GM23248 (cell line): ENCODE measurements around the gene ARID4B. TPM values are rescaled to one million over a fixed set of nuclear protein-coding genes. Genes with fewer than 3 reads are reported as not detected.

Experiments
- DNase-seq: peaks from one replicate; pipeline ENCODE4 v3.0.0-alpha.2; 2015
- H2AFZ ChIP-seq: fragments of 200-600 bp; sonication (generic); 2 replicates; pipeline ENCODE4 v1.6.1; 2016; ENCODE audit warnings: antibody characterized with exemption
- H3F3A ChIP-seq: fragments of 200-600 bp; sonication (generic); 2 replicates; pipeline ENCODE4 v1.6.1; 2016; ENCODE audit warnings: mild to moderate bottlenecking, antibody characterized with exemption, mixed run types; ENCODE audit not compliant: insufficient read depth
- H3K27ac ChIP-seq: fragments of 200-600 bp; sonication (generic); 2 replicates; pipeline ENCODE4 v1.5.1; 2016; ENCODE audit warnings: mild to moderate bottlenecking
- H3K27me3 ChIP-seq: fragments of 200-600 bp; sonication (generic); replicated peaks from 2 replicates; pipeline ENCODE4 v1.6.1; 2016; ENCODE audit warnings: mild to moderate bottlenecking; ENCODE audit not compliant: insufficient read depth
- H3K36me3 ChIP-seq: fragments of 200-600 bp; sonication (generic); 2 replicates; pipeline ENCODE4 v1.6.1; 2016; ENCODE audit warnings: low read depth, mild to moderate bottlenecking
- H3K4me1 ChIP-seq: fragments of 200-600 bp; sonication (generic); 2 replicates; pipeline ENCODE4 v1.6.1; 2016; ENCODE audit warnings: mild to moderate bottlenecking; ENCODE audit not compliant: insufficient read depth
- H3K4me2 ChIP-seq: fragments of 200-600 bp; sonication (generic); one replicate; pipeline ENCODE4 v1.6.1; 2016; ENCODE audit warnings: mild to moderate bottlenecking; ENCODE audit not compliant: unreplicated experiment
- H3K4me3 ChIP-seq: fragments of 200-600 bp; sonication (generic); 2 replicates; pipeline ENCODE4 v1.5.1; 2016; ENCODE audit warnings: mild to moderate bottlenecking
- H3K79me2 ChIP-seq: fragments of 200-600 bp; sonication (generic); 2 replicates; pipeline ENCODE4 v1.6.1; 2016; ENCODE audit warnings: mild to moderate bottlenecking; ENCODE audit not compliant: insufficient read depth
- H3K9ac ChIP-seq: fragments of 200-600 bp; sonication (generic); 2 replicates; pipeline ENCODE4 v1.6.1; 2016; ENCODE audit warnings: mild to moderate bottlenecking
- H3K9me2 ChIP-seq: fragments of 200-600 bp; sonication (generic); 2 replicates; pipeline ENCODE4 v1.6.1; 2016; ENCODE audit warnings: mixed run types, mild to moderate bottlenecking, moderate library complexity; ENCODE audit not compliant: insufficient read depth
- H3K9me3 ChIP-seq: fragments of 200-600 bp; sonication (generic); one replicate; pipeline ENCODE4 v1.6.1; 2017; ENCODE audit warnings: low read depth
- H4K20me1 ChIP-seq: fragments of 200-600 bp; sonication (generic); 2 replicates; pipeline ENCODE4 v1.6.0; 2016; ENCODE audit not compliant: insufficient read depth
- EZH2 ChIP-seq: fragments of 200-600 bp; sonication (generic); IDR thresholded peaks from 2 replicates; pipeline ENCODE4 v1.6.1; 2018; ENCODE audit warnings: antibody characterized with exemption, mild to moderate bottlenecking; ENCODE audit not compliant: insufficient read depth, poor library complexity, severe bottlenecking
- EZH2phosphoT487 ChIP-seq: fragments of 200-600 bp; sonication (generic); IDR thresholded peaks from 2 replicates; pipeline ENCODE4 v1.6.1; 2018; ENCODE audit warnings: antibody characterized with exemption, moderate library complexity, mild to moderate bottlenecking, low read depth; ENCODE audit not compliant: insufficient read depth
- WGBS, 2 experiments: methylation state at CpG; one replicate each; pipeline ENCODE4 v1.1.6; 2015 to 2017; ENCODE audit warnings: low lambda C conversion rate in 2 of 2, low coverage in 1 of 2; ENCODE audit errors: missing lambda C conversion rate in 2 of 2; 5-methylcytosine and 5-hydroxymethylcytosine counted together
- in situ Hi-C: fragments of 300-500 bp; cut with MboI; formaldehyde crosslinking; loops from 2 replicates; pipeline ENCODE4 v1.15.0; 2020
- polyA plus RNA-seq: library from polyadenylated mRNA; unstranded; fragments of >200 nt; fragmentation: Nextera tagmentation; extraction: Ambion mirVana; gene quantifications from 2 replicates; pipeline ENCODE4 v1.2.1, GENCODE V29; 2016
- total RNA-seq: library from RNA; depleted of rRNA; stranded (reverse); fragments of >200 nt; shearing (Covaris generic); gene quantifications from 2 replicates; pipeline ENCODE4 v1.2.3, GENCODE V29; 2014

ARID4B gene
- total and polyA plus RNA-seq, 2 experiments from 2014 or later: 17.8 to 25.6 TPM

DNA sequence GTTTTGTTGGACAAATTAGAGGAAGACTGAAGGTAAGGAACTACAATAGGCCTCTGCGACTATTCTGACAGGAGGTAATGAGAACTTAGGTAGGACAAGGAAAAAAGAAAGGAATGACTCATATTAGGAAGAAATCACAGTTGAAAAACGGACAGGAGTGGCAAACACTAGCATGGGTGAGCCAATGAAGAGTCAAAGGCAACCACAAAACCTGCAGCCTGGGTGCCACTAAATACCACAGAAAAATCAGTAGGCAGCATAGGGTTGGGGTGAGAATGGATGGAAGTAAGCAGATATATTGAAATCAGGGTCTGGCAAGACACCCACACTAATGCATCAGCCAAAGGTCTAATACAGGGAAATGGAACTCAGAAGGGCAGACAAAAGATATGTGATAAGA is 176.9 kb downstream of the ARID4B start:
- H3K4me3 ChIP-seq: no peak overlapping the region
- no peak overlapping the region for H3K27ac ChIP-seq
- peaks cover 67% of the 10 kb centered on the region for H3K79me2 ChIP-seq
- H3K9ac ChIP-seq: no peak overlapping the region
- no peaks in the 10 kb centered on the region for H3K27me3 ChIP-seq
- no peaks in the 10 kb centered on the region for H4K20me1 ChIP-seq
- no peak overlapping the region for H2AFZ ChIP-seq
- H3K4me1 ChIP-seq: no peaks in the 10 kb centered on the region
- H3K4me2 ChIP-seq: no peak overlapping the region
- H3K36me3 ChIP-seq: peaks cover 59% of the 10 kb centered on the region
- H3K9me3 ChIP-seq: no peaks in the 10 kb centered on the region
- H3F3A ChIP-seq: no peaks in the 10 kb centered on the region
- no peak for TF ChIP-seq EZH2phosphoT487
- TF ChIP-seq EZH2: no peak
- 98 to 100% methylated on average over 2 of the region's 2 CpGs for WGBS, 2 experiments
- in situ Hi-C loops: no loop called here
- no peaks in the 10 kb centered on the region for H3K9me2 ChIP-seq
- no peak for DNase-seq

DNA sequence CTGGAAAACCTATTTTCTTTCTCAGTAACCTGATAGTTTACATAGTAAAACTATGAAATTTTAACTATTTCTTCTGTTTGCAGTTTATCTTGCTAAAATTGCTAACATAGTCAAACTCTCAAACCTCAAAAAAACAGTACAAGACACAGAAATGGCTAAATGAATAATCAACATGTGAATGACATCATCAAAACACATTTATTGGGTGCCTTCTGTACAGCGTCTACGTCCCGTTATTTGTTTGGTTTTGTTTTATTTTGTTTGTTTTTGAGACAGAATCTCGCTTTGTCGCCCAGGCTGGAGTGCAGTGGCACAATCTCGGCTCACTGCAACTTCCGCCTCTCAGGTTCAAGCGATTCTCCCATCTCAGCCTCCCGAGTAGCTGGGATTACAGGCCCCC is 178.2 kb downstream of the ARID4B start:
- no peak overlapping the region for H3K4me3 ChIP-seq
- H3K27me3 ChIP-seq: no peaks in the 10 kb centered on the region
- H3K79me2 ChIP-seq: peaks cover 69% of the 10 kb centered on the region
- H3F3A ChIP-seq: no peaks in the 10 kb centered on the region
- no peaks in the 10 kb centered on the region for H4K20me1 ChIP-seq
- H2AFZ ChIP-seq: no peak overlapping the region
- 97% methylated on average over 9 of the region's 9 CpGs for WGBS, 2 experiments
- no peaks in the 10 kb centered on the region for H3K9me3 ChIP-seq
- no peak for DNase-seq
- in situ Hi-C loops: no loop called here
- H3K9ac ChIP-seq: no peak overlapping the region
- no peaks in the 10 kb centered on the region for H3K9me2 ChIP-seq
- H3K27ac ChIP-seq: no peak overlapping the region
- peaks cover 63% of the 10 kb centered on the region for H3K36me3 ChIP-seq
- TF ChIP-seq EZH2 (no peak), EZH2phosphoT487 (no peak)
- H3K4me1 ChIP-seq: no peaks in the 10 kb centered on the region
- H3K4me2 ChIP-seq: no peak overlapping the region

DNA sequence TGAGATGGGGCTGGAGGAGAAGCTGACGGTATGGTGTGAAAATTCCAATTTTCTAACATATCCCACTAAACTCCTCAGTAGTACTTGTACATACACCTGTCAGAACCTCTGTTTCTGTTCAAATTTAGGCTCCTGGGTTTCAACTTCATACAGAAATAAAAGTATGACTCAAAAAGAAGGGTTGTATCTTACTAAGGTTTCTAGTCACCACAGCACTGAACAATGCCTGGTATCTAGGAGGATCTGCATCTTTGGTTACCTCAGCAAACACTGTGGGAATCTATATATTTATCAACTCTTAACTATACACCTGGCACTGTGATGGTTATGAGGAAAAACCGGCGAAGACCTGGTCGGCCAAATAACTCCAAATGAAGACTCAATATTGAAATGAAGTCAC is 180.7 kb downstream of the ARID4B start:
- Histone ChIP-seq H2AFZ (no peak overlapping the region), H3K4me2 (no peak overlapping the region), H3K4me3 (no peak overlapping the region), H3K27me3 (no peaks in the 10 kb centered on the region), H3K9ac (no peak overlapping the region), H3K9me3 (no peaks in the 10 kb centered on the region), H4K20me1 (no peaks in the 10 kb centered on the region), H3K79me2 (peaks cover 77% of the 10 kb centered on the region), H3K9me2 (no peaks in the 10 kb centered on the region), H3K27ac (no peak overlapping the region), H3F3A (no peaks in the 10 kb centered on the region), H3K4me1 (no peaks in the 10 kb centered on the region), H3K36me3 (peaks cover 61% of the 10 kb centered on the region)
- no peak for TF ChIP-seq EZH2phosphoT487
- TF ChIP-seq EZH2: no peak
- in situ Hi-C loops: no loop called here
- 89 to 90% methylated on average over 4 of the region's 4 CpGs for WGBS, 2 experiments
- DNase-seq: no peak

DNA sequence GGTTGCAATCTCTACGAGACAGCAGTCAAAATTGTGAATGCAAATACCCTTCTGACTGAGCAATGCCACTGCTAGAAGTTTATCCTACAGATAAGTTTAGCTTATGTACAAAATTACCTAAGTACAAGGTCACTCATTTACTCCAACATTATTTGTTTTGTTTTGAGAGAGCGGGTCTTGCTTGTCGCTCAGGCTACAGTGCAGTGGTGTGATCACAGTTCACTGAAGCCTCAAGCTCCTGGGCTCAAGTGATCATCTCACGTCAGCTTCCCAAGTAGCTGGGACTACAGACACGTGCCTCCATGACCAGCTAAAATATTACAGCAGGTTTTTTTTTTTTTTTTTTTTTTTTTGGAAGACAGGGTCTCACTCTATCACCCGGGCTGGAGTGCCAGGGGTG is 182.3 kb downstream of the ARID4B start:
- in situ Hi-C loops: no loop called here
- H4K20me1 ChIP-seq: no peaks in the 10 kb centered on the region
- no peaks in the 10 kb centered on the region for H3F3A ChIP-seq
- no peaks in the 10 kb centered on the region for H3K27me3 ChIP-seq
- H3K27ac ChIP-seq: no peak overlapping the region
- no peak overlapping the region for H3K4me2 ChIP-seq
- H3K9me2 ChIP-seq: no peaks in the 10 kb centered on the region
- 92% methylated on average over 6 of the region's 6 CpGs for WGBS, 2 experiments
- no peak overlapping the region for H3K4me3 ChIP-seq
- no peak for DNase-seq
- H3K4me1 ChIP-seq: no peaks in the 10 kb centered on the region
- H2AFZ ChIP-seq: no peak overlapping the region
- H3K36me3 ChIP-seq: peaks cover 57% of the 10 kb centered on the region
- no peaks in the 10 kb centered on the region for H3K9me3 ChIP-seq
- TF ChIP-seq EZH2phosphoT487: no peak
- TF ChIP-seq EZH2: no peak
- H3K9ac ChIP-seq: no peak overlapping the region
- H3K79me2 ChIP-seq: peaks cover 78% of the 10 kb centered on the region

DNA sequence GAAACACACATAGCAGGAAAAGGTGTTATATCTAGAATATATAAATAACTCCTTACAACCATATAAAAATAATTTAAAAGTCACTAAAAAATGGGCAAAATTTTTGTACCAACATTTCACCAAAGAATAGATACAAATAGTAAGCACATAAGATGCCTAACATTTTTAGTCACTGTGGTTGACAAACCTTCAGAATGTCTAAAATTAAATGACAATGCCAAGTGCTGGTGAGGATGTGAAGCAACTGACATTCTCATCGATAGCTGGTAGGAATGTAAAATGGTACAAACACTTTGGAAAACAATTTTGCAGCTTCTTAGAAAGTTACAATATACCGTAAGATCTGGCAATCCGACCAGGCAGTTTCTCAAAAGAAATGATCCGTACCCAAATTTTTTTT is 185.0 kb downstream of the ARID4B start:
- Histone ChIP-seq H4K20me1 (no peaks in the 10 kb centered on the region), H3K27ac (no peak overlapping the region), H3K9me2 (no peaks in the 10 kb centered on the region), H3K79me2 (peaks cover 77% of the 10 kb centered on the region), H3K9ac (no peak overlapping the region), H3K36me3 (peaks cover 49% of the 10 kb centered on the region), H3K27me3 (no peaks in the 10 kb centered on the region), H3K4me1 (no peaks in the 10 kb centered on the region), H3K4me2 (no peak overlapping the region), H3F3A (no peaks in the 10 kb centered on the region), H3K9me3 (no peaks in the 10 kb centered on the region), H3K4me3 (no peak overlapping the region), H2AFZ (no peak overlapping the region)
- DNase-seq: no peak
- in situ Hi-C loops: no loop called here
- 96 to 100% methylated on average over 4 of the region's 4 CpGs for WGBS, 2 experiments
- TF ChIP-seq EZH2phosphoT487 (no peak), EZH2 (no peak)
